ENCODE data around the gene KLRB1.
"Not testable (repeated sequence)": the region's sequence is repeated elsewhere in the genome, so short reads cannot be mapped to it uniquely, and the experiment has no call there.

DNA sequence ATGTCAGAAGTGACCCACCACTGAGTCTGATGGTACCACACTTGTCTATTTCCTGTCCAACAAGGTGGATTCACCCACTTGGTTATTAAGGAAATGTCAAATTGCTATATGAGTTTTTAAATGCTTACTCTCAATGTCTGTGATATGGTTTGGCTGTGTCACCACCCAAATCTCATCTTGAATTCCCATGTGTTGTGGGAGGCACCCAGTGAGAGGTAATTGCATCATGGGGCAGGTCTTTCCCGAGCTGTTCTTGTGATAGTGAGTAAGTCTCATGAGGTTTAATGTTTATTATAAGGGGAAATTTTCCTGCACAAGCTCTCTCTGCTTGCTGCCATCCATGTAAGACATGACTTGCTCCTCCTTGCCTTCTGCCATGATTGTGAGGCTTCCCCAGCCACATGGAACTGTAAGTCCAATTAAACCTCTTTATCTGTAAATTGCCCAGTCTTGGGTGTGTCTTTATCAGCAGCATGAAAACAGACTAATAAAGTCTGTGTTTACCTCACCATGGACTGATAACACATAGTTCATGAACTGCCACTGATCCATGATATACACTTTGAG lies 37.4 kb upstream of the KLRB1 start:
- TF ChIP-seq POLR2A, POLR2AphosphoS5, SPI1 (IDR thresholded peaks at IDR 0.05; ENCODE audit: low read depth, low read length): not testable (repeated sequence)

Measured in GM12891 (cell line).